Mucosa of rectum (tissue), 2 donors: ENCODE results near the gene DSCAM.
"Not testable (repeated sequence)": the region's sequence is repeated elsewhere in the genome, so short reads cannot be mapped to it uniquely, and the experiment has no call there.

Experiments
- H3K27ac ChIP-seq, 2 donors: one replicate each; pipeline ENCODE4 v1.7.0; 2013; ENCODE audit warnings: inconsistent platforms in 2 of 2, low read depth in 2 of 2, low read length in 2 of 2
- H3K27me3 ChIP-seq, 2 donors: one replicate each; pipeline ENCODE4 v1.7.0; 2013; ENCODE audit warnings: low read length in 2 of 2; ENCODE audit not compliant: control insufficient read depth in 2 of 2, insufficient read depth in 2 of 2
- H3K36me3 ChIP-seq, 2 donors: one replicate each; pipeline ENCODE4 v1.7.0; 2013; ENCODE audit warnings: low read length in 2 of 2; ENCODE audit not compliant: control insufficient read depth in 2 of 2, insufficient read depth in 2 of 2
- H3K4me1 ChIP-seq, 2 donors: one replicate each; pipeline ENCODE4 v1.7.0; 2013; ENCODE audit warnings: low read length in 2 of 2, mild to moderate bottlenecking in 1 of 2; ENCODE audit not compliant: control insufficient read depth in 2 of 2, insufficient read depth in 2 of 2
- H3K4me3 ChIP-seq, 2 donors: one replicate each; pipeline ENCODE4 v1.7.0; 2013; ENCODE audit warnings: low read length in 2 of 2
- H3K9ac ChIP-seq, 2 donors: one replicate each; pipeline ENCODE4 v1.7.0; 2013; ENCODE audit warnings: low read length in 2 of 2, low read depth in 1 of 2, mild to moderate bottlenecking in 1 of 2
- H3K9me3 ChIP-seq, 2 donors: one replicate each; pipeline ENCODE4 v1.7.0; 2013; ENCODE audit warnings: low read length in 2 of 2; ENCODE audit not compliant: control insufficient read depth in 2 of 2
- donor health status: healthy.
- donor health status: Normal muscosa, but diverticular disease.

Gene DSCAM

DNA sequence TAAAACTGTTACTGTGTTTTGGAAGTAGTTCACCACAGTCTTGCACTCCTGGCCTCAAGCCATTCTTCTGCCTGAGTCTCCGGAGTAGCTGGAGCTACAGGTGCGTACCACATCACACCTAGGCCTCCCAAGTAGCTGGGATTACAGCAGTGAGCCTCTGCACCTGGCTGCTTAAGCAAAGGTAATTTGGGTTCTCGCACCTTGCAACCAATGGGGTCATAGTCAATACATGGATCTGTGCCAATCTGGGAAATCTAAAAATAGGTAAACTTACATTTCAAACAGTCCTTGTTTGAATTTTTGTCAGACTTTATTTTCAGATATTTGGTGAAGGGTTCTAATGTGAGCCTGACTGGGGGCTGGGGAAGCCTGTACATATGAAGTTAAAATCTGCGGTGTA lies 513.2 kb downstream of the DSCAM start:
- Histone ChIP-seq H3K9ac (no peak overlapping the region), H3K27ac (no peak overlapping the region), H3K9me3 (peaks cover 2 to 4% of the 10 kb centered on the region in 2 donors), H3K4me3 (no peak overlapping the region), H3K36me3 (no peaks in the 10 kb centered on the region), H3K27me3 (no peaks in the 10 kb centered on the region), H3K4me1 (no peaks in the 10 kb centered on the region)

DNA sequence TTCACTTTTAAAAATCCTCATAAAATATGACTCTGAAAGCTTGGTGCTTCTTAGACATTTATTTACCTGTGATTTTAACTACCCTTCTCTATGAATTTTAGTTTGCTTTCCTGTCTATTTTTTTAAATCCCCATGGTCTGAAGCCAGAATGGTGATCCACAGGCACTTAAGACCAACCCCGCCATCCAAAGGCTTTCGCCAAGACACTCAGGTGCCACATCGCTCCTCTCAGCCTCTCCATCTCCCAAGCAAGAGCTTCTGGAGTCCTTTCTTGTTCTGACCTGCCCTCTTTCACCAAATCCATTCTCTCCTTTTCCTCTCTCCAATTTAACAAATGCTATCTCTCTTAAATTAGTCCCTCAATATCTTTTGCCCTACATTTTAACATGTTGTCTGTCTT lies 515.2 kb downstream of the DSCAM start:
- H3K9ac ChIP-seq: no peak overlapping the region

DNA sequence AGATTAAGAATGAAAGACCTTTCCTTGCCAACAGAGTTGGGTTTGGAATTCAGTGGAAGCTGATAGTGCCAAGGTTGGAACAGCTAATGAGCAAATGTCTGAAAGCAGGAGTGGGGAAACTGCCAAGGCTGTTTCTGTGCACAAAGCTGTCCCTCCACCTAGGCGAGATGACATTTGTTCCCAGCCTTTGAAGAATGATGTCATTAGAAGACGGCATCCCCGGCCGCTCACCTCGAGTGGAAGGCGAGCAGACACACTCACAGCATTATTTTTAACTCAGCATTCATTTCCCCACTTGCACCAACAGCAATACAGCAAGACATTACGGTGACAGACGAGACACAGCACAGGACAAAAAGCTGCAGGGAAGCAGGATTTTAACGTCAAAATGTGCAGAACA lies 515.8 kb downstream of the DSCAM start:
- no peaks in the 10 kb centered on the region for H3K36me3 ChIP-seq
- H3K9ac ChIP-seq: no peak overlapping the region
- no peak overlapping the region for H3K27ac ChIP-seq
- peaks cover 2 to 6% of the 10 kb centered on the region in 2 donors for H3K9me3 ChIP-seq
- H3K4me3 ChIP-seq: no peak overlapping the region
- H3K4me1 ChIP-seq: no peaks in the 10 kb centered on the region
- H3K27me3 ChIP-seq: no peaks in the 10 kb centered on the region

More for the DNA sequence above, 515.2 kb downstream of the DSCAM start:
- no peaks in the 10 kb centered on the region for H3K36me3 ChIP-seq
- no peaks in the 10 kb centered on the region for H3K27me3 ChIP-seq
- H3K4me1 ChIP-seq: no peaks in the 10 kb centered on the region
- peaks cover 2 to 6% of the 10 kb centered on the region in 2 donors for H3K9me3 ChIP-seq
- no peak overlapping the region for H3K27ac ChIP-seq
- H3K4me3 ChIP-seq: no peak overlapping the region

DNA sequence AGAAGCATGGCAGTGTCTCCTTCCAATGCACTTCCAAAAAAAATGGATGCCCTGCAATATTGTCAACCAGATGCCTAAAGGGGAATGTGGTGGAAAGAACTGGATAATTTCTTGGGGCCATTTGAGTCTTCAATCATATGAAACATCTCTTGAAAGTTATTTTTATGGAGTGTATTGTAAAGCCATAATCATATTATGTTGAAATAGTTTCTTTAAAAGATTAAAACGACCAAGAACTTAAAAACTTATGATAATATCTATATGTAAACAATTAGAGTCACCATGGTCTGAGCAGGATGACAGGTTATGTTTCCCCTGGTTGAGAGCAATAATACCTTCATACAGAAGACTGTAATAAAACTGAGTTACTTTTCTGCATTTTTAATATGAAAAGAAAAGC lies 522.6 kb downstream of the DSCAM start:
- Histone ChIP-seq H3K4me1 (no peaks in the 10 kb centered on the region), H3K27ac (no peak overlapping the region), H3K36me3 (no peaks in the 10 kb centered on the region), H3K4me3 (no peak overlapping the region), H3K27me3 (no peaks in the 10 kb centered on the region), H3K9ac (no peak overlapping the region), H3K9me3 (peaks cover 3 to 6% of the 10 kb centered on the region in 2 donors)

DNA sequence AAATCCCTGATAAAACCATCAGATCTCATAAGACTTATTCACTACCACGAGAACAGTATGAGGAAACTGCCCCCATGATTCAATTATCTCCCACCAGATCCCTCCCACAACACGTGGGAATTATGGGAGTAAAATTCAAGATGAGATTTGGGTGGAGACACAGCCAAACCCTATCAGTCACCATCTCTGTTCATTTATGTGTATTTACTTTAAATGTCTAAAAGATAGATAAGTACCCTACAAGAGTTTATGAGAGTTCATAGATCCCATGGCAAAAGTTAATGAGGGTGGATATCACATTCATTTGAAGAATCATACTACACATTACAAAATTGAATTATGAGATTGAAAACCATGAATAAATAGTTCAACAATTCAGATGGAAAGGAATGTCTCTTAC lies 526.2 kb downstream of the DSCAM start:
- not testable (repeated sequence) for H3K27ac ChIP-seq, H3K36me3 ChIP-seq, H3K9me3 ChIP-seq, H3K4me3 ChIP-seq, H3K27me3 ChIP-seq, H3K4me1 ChIP-seq, H3K9ac ChIP-seq

DNA sequence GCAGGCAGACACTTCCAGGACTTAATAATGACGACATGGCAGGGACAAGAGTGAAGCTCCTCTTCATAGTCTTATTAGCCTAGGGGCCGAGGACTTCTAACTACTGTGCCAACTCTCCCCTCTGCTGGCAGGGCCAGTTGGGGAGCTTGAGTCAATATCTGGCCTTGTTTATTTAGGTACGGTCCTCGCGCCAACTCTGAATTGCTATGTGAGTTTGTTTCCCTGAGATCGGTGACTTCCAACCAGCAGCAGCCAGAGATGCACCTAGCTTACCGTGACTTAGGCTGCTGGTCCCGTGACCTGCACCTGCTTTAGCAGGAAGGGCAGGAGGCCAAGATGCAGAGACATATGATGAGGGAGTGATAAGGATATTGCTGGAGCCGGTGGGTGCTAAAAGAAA lies 528.6 kb downstream of the DSCAM start:
- Histone ChIP-seq H3K4me1 (no peaks in the 10 kb centered on the region), H3K27ac (no peak overlapping the region), H3K9ac (no peak overlapping the region), H3K9me3 (peaks cover 0 to 3% of the 10 kb centered on the region in 2 donors), H3K36me3 (no peaks in the 10 kb centered on the region), H3K4me3 (no peak overlapping the region), H3K27me3 (no peaks in the 10 kb centered on the region)

DNA sequence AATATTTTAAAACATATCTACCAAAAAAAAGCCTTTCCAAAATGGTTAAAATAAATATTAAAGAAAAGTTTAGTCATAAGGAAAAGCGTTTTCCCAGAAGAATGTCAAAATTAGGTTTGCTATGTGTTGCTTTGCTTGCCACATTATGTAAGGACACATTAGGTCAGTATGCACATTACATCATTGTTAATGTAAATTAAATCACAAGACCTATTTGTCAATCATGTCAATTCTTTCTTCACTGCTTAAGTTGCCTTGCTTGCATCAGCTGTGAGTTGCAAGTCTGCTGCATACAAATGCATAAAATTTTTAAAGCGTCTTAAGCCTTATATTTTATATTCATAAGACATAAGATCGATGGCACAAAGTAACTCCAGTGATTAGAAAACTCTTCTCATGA lies 530.9 kb downstream of the DSCAM start:
- Histone ChIP-seq H3K9ac (no peak overlapping the region), H3K27me3 (no peaks in the 10 kb centered on the region), H3K36me3 (no peaks in the 10 kb centered on the region), H3K4me3 (no peak overlapping the region), H3K27ac (no peak overlapping the region), H3K9me3 (no peaks in the 10 kb centered on the region), H3K4me1 (no peaks in the 10 kb centered on the region)

DNA sequence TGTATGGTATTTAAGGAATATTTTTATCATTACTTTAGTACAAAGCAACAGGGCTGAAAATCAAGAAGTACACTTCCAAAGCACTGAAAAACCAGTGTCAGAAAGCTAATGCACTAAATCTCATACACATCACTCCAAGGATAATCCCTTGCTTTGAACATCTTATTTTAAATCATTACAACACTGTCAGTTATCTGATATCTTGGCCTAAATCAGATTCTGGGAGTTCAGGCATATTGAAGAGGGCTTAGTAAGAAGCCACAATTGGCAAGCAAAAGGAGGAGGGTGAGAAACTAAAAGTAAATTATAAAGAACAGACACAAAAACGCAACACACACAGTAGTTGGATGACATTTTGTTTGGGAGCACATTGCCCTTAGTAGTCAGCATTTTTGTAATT lies 531.3 kb downstream of the DSCAM start:
- no peak overlapping the region for H3K27ac ChIP-seq
- no peaks in the 10 kb centered on the region for H3K9me3 ChIP-seq
- no peak overlapping the region for H3K4me3 ChIP-seq
- no peak overlapping the region for H3K9ac ChIP-seq
- no peaks in the 10 kb centered on the region for H3K36me3 ChIP-seq
- H3K4me1 ChIP-seq: no peaks in the 10 kb centered on the region
- H3K27me3 ChIP-seq: no peaks in the 10 kb centered on the region

DNA sequence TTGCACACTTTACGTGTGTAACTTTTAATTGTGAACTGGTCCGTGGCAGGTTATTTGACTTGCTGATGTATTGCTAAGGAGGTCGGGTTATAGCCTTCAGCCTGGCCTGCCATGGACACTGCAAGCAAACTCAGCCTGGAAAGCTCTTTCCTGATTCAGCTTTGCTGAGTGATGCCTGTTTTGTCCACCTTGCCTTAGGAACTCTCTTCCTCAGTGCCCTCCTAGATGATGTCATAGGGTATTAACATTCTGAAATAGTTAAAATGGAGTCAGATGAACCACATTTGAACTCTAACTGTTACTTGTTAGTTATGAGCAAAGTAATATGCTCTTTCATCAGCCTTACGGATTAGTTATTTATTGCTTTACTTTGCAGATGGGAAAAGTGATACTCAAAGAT lies 533.7 kb downstream of the DSCAM start:
- no peaks in the 10 kb centered on the region for H3K9me3 ChIP-seq
- H3K4me3 ChIP-seq: no peak overlapping the region
- H3K4me1 ChIP-seq: no peaks in the 10 kb centered on the region
- no peaks in the 10 kb centered on the region for H3K36me3 ChIP-seq
- H3K27me3 ChIP-seq: no peaks in the 10 kb centered on the region
- no peak overlapping the region for H3K9ac ChIP-seq
- H3K27ac ChIP-seq: no peak overlapping the region

DNA sequence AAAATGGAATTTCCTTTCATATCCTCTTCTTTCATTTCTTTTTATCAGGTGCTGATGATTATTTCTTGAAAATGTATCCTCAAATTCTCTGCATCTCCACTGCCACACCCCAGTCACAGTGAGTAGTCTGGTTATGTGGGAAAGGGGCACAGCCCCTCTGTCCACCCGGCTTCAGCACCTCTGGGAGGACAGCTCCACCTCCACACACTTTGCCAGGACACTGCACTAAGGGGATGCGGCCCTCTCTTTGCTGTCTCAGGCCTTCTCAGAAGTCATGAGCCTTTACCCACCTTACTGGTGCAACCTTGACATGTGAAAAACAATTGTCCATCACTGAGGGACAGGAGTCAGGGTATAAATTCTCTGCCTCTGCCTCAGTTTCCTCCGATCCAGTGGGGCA lies 546.7 kb downstream of the DSCAM start:
- Histone ChIP-seq H3K9ac (no peak overlapping the region), H3K27ac (no peak overlapping the region), H3K4me3 (no peak overlapping the region), H3K36me3 (no peaks in the 10 kb centered on the region), H3K4me1 (no peaks in the 10 kb centered on the region), H3K9me3 (peaks cover 4 to 5% of the 10 kb centered on the region in 2 donors), H3K27me3 (no peaks in the 10 kb centered on the region)

DNA sequence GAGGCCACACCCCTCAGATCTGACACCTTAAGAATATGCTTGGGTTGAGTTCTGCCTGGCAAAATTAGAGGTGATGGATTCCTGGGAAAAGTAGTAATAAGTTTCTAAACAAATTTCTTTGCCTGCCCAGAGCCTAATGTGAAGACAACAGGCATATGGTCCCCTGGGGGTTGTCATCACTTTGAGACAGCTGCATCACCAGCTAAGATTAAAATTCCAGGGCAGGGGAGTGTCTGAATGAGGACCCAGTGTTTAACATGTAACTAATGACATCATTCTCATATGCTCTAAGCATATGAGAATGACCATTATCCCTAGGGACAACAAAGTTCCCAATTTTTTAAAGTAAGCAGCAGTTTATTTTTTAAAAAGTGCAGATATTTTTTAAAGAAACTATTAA lies 547.5 kb downstream of the DSCAM start:
- Histone ChIP-seq H3K9ac (no peak overlapping the region), H3K9me3 (peaks cover 4 to 5% of the 10 kb centered on the region in 2 donors), H3K4me3 (no peak overlapping the region), H3K4me1 (no peaks in the 10 kb centered on the region), H3K27ac (no peak overlapping the region), H3K27me3 (no peaks in the 10 kb centered on the region), H3K36me3 (no peaks in the 10 kb centered on the region)
